Urinary bladder (tissue), 4 donors: ENCODE data around the gene DEGS2. TPM values are rescaled to one million over a fixed set of nuclear protein-coding genes. Genes with fewer than 3 reads are reported as not detected.

Experiments used
- DNase-seq: peaks from one replicate; pipeline ENCODE4 v3.0.0-alpha.2; 2015; ENCODE audit errors: extremely low spot score
- H3K27ac ChIP-seq: one replicate; pipeline ENCODE4 v1.5.1; 2013; ENCODE audit warnings: low read depth, mild to moderate bottlenecking, moderate library complexity
- H3K36me3 ChIP-seq: one replicate; pipeline ENCODE4 v1.6.1; 2013; ENCODE audit warnings: mild to moderate bottlenecking, moderate library complexity; ENCODE audit not compliant: insufficient read depth
- H3K4me1 ChIP-seq: one replicate; pipeline ENCODE4 v1.6.1; 2013; ENCODE audit warnings: mild to moderate bottlenecking, moderate library complexity; ENCODE audit not compliant: insufficient read depth
- H3K4me3 ChIP-seq: one replicate; pipeline ENCODE4 v1.5.1; 2013; ENCODE audit warnings: low read depth, low read length
- WGBS: extraction: QIAGEN DNeasy Blood & Tissue Kit; methylation state at CpG from one replicate; pipeline ENCODE4 v1.1.7; 2013; 5-methylcytosine and 5-hydroxymethylcytosine counted together
- polyA plus RNA-seq: library from polyadenylated mRNA; stranded (reverse); fragments of 200-250 nt; gene quantifications from one replicate; pipeline ENCODE4 v1.2.3, GENCODE V29; 2013
- total RNA-seq: library from RNA; depleted of rRNA; stranded (reverse); fragments of >200 nt; gene quantifications from one replicate; pipeline ENCODE4 v1.2.3, GENCODE V29; 2014
- donor health status: healthy with polysubstance abuse.
- donor health status: healthy.

Gene DEGS2
- total and polyA plus RNA-seq, 2 donors: 6.2 to 6.5 TPM

- H3K27ac ChIP-seq: no peak overlapping the region
- DNase-seq: no peak
- 92% methylated on average over 7 of the region's 7 CpGs for WGBS
- no peaks in the 10 kb centered on the region for H3K36me3 ChIP-seq
- no peak overlapping the region for H3K4me3 ChIP-seq
- no peaks in the 10 kb centered on the region for H3K4me1 ChIP-seq
Observed at GRCh38 chr14:100141098-100141497, 18.3 kb downstream of the DEGS2 start.

- WGBS: 68% methylated on average over 16 of the region's 16 CpGs
- Histone ChIP-seq H3K4me3 (no peak overlapping the region), H3K27ac (no peak overlapping the region), H3K36me3 (no peaks in the 10 kb centered on the region), H3K4me1 (no peaks in the 10 kb centered on the region)
- no peak for DNase-seq
Observed at GRCh38 chr14:100140452-100141078, 18.9 kb downstream of the DEGS2 start.

- Histone ChIP-seq H3K4me3 (no peak overlapping the region), H3K27ac (no peak overlapping the region), H3K36me3 (no peaks in the 10 kb centered on the region), H3K4me1 (no peaks in the 10 kb centered on the region)
- 96% methylated on average over 13 of the region's 13 CpGs for WGBS
- no peak for DNase-seq
Observed at GRCh38 chr14:100138955-100139354, 20.5 kb downstream of the DEGS2 start.

GRCh38 chr14:100138082-100138787, 21.2 kb downstream of the DEGS2 start:
- H3K4me1 ChIP-seq: no peaks in the 10 kb centered on the region
- H3K27ac ChIP-seq: no peak overlapping the region
- no peak overlapping the region for H3K4me3 ChIP-seq
- no peaks in the 10 kb centered on the region for H3K36me3 ChIP-seq
- 89% methylated on average over 8 of the region's 8 CpGs for WGBS
- no peak for DNase-seq

- no peak overlapping the region for H3K4me3 ChIP-seq
- H3K27ac ChIP-seq: no peak overlapping the region
- DNase-seq: no peak
- no peaks in the 10 kb centered on the region for H3K36me3 ChIP-seq
- WGBS: 94% methylated on average over 8 of the region's 8 CpGs
- H3K4me1 ChIP-seq: no peaks in the 10 kb centered on the region
Observed at GRCh38 chr14:100137173-100137572, 22.3 kb downstream of the DEGS2 start.

GRCh38 chr14:100135784-100136183, 23.7 kb downstream of the DEGS2 start:
- 89% methylated on average over 5 of the region's 5 CpGs for WGBS
- H3K36me3 ChIP-seq: no peaks in the 10 kb centered on the region
- no peaks in the 10 kb centered on the region for H3K4me1 ChIP-seq
- no peak overlapping the region for H3K4me3 ChIP-seq
- H3K27ac ChIP-seq: no peak overlapping the region
- DNase-seq: no peak

GRCh38 chr14:100135073-100135472, 24.4 kb downstream of the DEGS2 start:
- Histone ChIP-seq H3K27ac (no peak overlapping the region), H3K4me1 (no peaks in the 10 kb centered on the region), H3K4me3 (no peak overlapping the region), H3K36me3 (no peaks in the 10 kb centered on the region)
- WGBS: 90% methylated on average over 9 of the region's 9 CpGs
- no peak for DNase-seq

- DNase-seq: no peak
- H3K36me3 ChIP-seq: no peaks in the 10 kb centered on the region
- WGBS: 90% methylated on average over 8 of the region's 8 CpGs
- H3K4me1 ChIP-seq: no peaks in the 10 kb centered on the region
- no peak overlapping the region for H3K4me3 ChIP-seq
- H3K27ac ChIP-seq: no peak overlapping the region
Observed at GRCh38 chr14:100134586-100134985, 24.9 kb downstream of the DEGS2 start.

GRCh38 chr14:100132903-100133510, 26.4 kb downstream of the DEGS2 start:
- H3K4me1 ChIP-seq: no peaks in the 10 kb centered on the region
- DNase-seq: no peak
- no peak overlapping the region for H3K27ac ChIP-seq
- H3K4me3 ChIP-seq: no peak overlapping the region
- 77% methylated on average over 12 of the region's 12 CpGs for whole genome bisulfite sequencing
- no peaks in the 10 kb centered on the region for H3K36me3 ChIP-seq

- Histone ChIP-seq H3K4me1 (no peaks in the 10 kb centered on the region), H3K36me3 (no peaks in the 10 kb centered on the region), H3K4me3 (no peak overlapping the region), H3K27ac (no peak overlapping the region)
- WGBS: 72% methylated on average over 25 of the region's 25 CpGs
- no peak for DNase-seq
Observed at GRCh38 chr14:100132161-100132902, 27.1 kb downstream of the DEGS2 start.

- H3K4me1 ChIP-seq: no peaks in the 10 kb centered on the region
- no peak overlapping the region for H3K4me3 ChIP-seq
- WGBS: 80% methylated on average over 6 of the region's 6 CpGs
- no peaks in the 10 kb centered on the region for H3K36me3 ChIP-seq
- H3K27ac ChIP-seq: no peak overlapping the region
- DNase-seq: no peak
Observed at GRCh38 chr14:100131181-100131580, 28.3 kb downstream of the DEGS2 start.

GRCh38 chr14:100130521-100130920, 28.9 kb downstream of the DEGS2 start:
- H3K4me1 ChIP-seq: no peaks in the 10 kb centered on the region
- 85% methylated on average over 11 of the region's 11 CpGs for WGBS
- no peak for DNase-seq
- H3K27ac ChIP-seq: no peak overlapping the region
- H3K4me3 ChIP-seq: no peak overlapping the region
- H3K36me3 ChIP-seq: no peaks in the 10 kb centered on the region

- 66% methylated on average over 7 of the region's 7 CpGs for WGBS
- no peak overlapping the region for H3K4me3 ChIP-seq
- H3K4me1 ChIP-seq: no peaks in the 10 kb centered on the region
- no peak for DNase-seq
- H3K36me3 ChIP-seq: no peaks in the 10 kb centered on the region
- no peak overlapping the region for H3K27ac ChIP-seq
Observed at GRCh38 chr14:100129161-100129589, 30.3 kb downstream of the DEGS2 start.
